ENCODE measurements around the gene SDHA. TPM values are rescaled to one million over a fixed set of nuclear protein-coding genes. Genes with fewer than 3 reads are reported as not detected.
A peak's percentile ranks its signal among the peaks of the same experiment; 100 is the strongest.
"Not testable (repeated sequence)": the region's sequence is repeated elsewhere in the genome, so short reads cannot be mapped to it uniquely, and the experiment has no call there.

SDHA gene
- total and polyA plus RNA-seq, 12 donors: 116 to 296 (median 202) TPM

DNA sequence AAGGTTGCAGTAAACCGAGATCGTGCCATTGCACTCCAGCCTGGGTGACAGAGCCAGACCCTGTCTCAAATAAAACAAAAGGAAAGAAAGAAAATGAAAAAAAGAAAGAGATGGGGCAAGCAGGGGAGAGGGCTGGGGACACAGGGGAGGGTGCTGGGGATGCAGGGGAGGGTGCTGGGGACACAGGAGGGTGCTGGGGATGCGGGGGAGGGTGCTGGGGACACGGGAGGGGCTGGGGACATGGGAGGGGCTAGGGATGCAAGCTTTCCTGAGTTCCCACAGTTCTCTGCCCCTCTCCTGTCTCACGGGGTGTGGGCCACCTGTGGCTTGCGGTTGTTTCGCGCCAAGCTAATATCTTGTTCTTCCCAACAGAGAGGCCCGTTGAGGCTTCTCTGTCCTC is 60.5 kb downstream of the SDHA start:
- H3K27ac ChIP-seq: peak overlapping the region in 1 of 5 donors; percentile 5
- H3K9me3 ChIP-seq (replicated peaks in 1 of 3): no peaks in the 10 kb centered on the region
- H3K36me3 ChIP-seq (replicated peaks in 1 of 2): peaks cover 0 to 15% of the 10 kb centered on the region in 2 donors
- intact Hi-C loops (cut with DNase I): no loop called here
- H3K4me3 ChIP-seq: no peak overlapping the region
- H3K27me3 ChIP-seq: no peaks in the 10 kb centered on the region
- no peak for TF ChIP-seq CTCF (IDR thresholded peaks at IDR 0.05)
- no peak for TF ChIP-seq POLR2A (IDR thresholded peaks at IDR 0.05)
- H3K4me1 ChIP-seq (replicated peaks in 1 of 2): peaks cover 0 to 6% of the 10 kb centered on the region in 2 donors
- no peak for DNase-seq
- 86 to 95% (median 91%) methylated on average over 5 to 9 of the region's 9 CpGs for WGBS, 4 donors

DNA sequence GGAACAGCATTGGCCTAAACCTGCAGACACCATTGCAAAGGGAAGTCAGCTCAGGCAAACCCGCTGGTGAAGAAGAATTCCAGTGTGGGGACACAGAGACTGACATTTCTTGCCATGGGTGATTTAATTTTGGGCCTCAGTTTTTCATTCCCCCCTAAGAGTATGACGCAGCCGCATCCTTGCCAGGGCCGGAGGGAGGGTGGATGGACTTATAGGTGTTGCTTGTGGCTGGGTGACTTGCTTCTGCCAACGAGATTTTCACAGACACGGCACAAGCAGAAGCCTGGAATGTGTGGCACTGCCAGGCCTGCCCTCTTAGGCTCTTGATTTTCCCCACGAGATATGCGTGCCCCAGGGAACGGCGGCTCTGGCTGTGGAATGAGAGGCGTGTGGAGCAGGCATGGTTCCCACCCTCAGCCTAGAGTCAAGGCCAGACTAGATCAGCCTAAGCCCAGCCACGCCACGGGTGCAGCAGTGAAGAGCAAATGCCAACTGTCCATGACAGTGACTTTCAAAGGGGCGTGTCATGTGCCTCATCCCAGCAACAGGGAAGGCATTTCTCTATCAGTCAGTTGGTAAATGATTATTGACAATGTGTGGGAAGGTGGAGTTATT is 61.0 kb downstream of the SDHA start:
- Histone ChIP-seq H3K27ac (peak overlapping the region in 1 of 5 donors; percentile 5), H3K36me3 (replicated peaks in 1 of 2) (peaks cover 0 to 12% of the 10 kb centered on the region in 2 donors)
- H3K9me3 ChIP-seq (replicated peaks in 1 of 3); H3K4me3 ChIP-seq; H3K4me1 ChIP-seq (replicated peaks in 1 of 2); intact Hi-C loops (cut with DNase I); H3K27me3 ChIP-seq: not testable (repeated sequence)
- 48 to 65% (median 56%) methylated on average over 14 of the region's 14 CpGs for WGBS, 4 donors
- DNase-seq: peak in 4 of 7 donors; percentile 44 to 56 (median 56)

GRCh38 chr5:285991-286557 is 68.0 kb downstream of the SDHA start:
- WGBS, 4 donors: 86 to 96% (median 90%) methylated on average over 12 to 14 of the region's 14 CpGs
- H3K4me3 ChIP-seq: no peak overlapping the region
- TF ChIP-seq POLR2A (IDR thresholded peaks at IDR 0.05) (no peak), CTCF (IDR thresholded peaks at IDR 0.05) (no peak)
- no peaks in the 10 kb centered on the region for H3K27me3 ChIP-seq
- H3K9me3 ChIP-seq (replicated peaks in 1 of 3): no peaks in the 10 kb centered on the region
- H3K36me3 ChIP-seq (replicated peaks in 1 of 2): no peaks in the 10 kb centered on the region
- intact Hi-C loops (cut with DNase I): no loop called here
- no peak overlapping the region for H3K27ac ChIP-seq
- DNase-seq: peak in 1 of 7 donors; percentile 7
- H3K4me1 ChIP-seq (replicated peaks in 1 of 2): no peaks in the 10 kb centered on the region

DNA sequence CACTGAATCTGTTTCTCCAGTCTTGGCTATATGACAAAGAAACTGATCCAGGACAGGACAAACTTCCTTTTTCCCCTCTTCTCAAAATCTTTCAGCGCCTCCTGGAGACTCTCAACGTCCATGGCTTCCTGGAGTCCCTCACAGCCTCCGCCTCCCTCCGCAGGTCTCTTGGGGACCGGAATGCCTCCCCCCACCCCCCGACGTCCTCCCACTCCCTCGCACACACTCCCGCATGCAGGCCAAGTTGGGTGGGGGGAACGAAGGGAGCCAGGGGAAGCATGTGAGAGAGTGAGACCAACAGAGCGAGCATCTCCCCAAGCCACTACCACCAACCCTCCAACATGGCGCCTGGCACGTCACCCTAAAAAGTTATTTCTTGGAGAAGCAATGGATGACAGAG is 72.1 kb downstream of the SDHA start:
- WGBS, 4 donors: 91 to 96% (median 93%) methylated on average over 13 of the region's 13 CpGs
- H3K36me3 ChIP-seq (replicated peaks in 1 of 2); DNase-seq; intact Hi-C loops (cut with DNase I); H3K27me3 ChIP-seq; H3K9me3 ChIP-seq (replicated peaks in 1 of 3); H3K27ac ChIP-seq; H3K4me1 ChIP-seq (replicated peaks in 1 of 2); H3K4me3 ChIP-seq: not testable (repeated sequence)

DNA sequence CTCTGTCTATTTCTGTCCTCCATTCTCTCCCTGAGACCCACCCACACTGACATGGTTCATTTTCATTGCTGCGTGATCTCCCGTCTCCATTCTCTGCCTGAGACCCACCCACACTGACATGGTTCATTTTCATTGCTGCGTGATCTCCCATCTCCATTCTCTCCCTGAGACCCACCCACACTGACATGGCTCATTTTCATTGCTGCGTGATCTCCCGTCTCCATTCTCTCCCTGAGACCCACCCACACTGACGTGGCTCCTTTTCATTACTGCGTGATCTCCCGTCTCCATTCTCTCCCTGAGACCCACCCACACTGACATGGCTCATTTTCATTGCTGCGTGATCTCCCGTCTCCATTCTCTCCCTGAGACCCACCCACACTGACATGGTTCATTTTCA is 73.2 kb downstream of the SDHA start:
- H3K4me1 ChIP-seq (replicated peaks in 1 of 2); H3K27me3 ChIP-seq; DNase-seq; H3K4me3 ChIP-seq; H3K27ac ChIP-seq; H3K36me3 ChIP-seq (replicated peaks in 1 of 2); intact Hi-C loops (cut with DNase I); H3K9me3 ChIP-seq (replicated peaks in 1 of 3): not testable (repeated sequence)
- 95 to 96% (median 96%) methylated on average over 10 of the region's 10 CpGs for WGBS, 4 donors

DNA sequence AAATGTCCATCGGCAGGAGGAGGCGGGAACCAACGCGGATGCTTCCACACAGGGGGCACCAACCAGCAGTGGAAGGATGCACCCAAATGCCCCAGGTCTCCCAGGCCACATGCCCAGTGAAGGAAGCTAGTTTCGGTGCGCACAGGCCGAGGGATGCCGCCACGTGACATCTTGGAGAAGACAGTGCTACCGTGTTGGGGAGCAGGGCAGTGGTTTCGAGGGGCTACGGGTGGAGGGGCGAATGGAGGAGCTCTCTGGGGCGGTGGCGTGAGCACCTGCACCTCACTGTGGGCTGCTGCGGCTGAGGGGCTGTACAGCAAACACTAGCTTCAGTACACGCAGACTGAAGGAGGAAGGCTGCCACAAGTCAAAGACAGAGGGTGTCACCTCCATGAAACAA is 76.7 kb downstream of the SDHA start:
- H3K4me3 ChIP-seq; intact Hi-C loops (cut with DNase I); H3K36me3 ChIP-seq (replicated peaks in 1 of 2); DNase-seq; H3K9me3 ChIP-seq (replicated peaks in 1 of 3); H3K27ac ChIP-seq; H3K27me3 ChIP-seq; H3K4me1 ChIP-seq (replicated peaks in 1 of 2): not testable (repeated sequence)
- 94 to 98% (median 95%) methylated on average over 13 to 17 of the region's 17 CpGs for WGBS, 4 donors

GRCh38 chr5:296207-296606 is 78.1 kb downstream of the SDHA start:
- H3K36me3 ChIP-seq (replicated peaks in 1 of 2); H3K9me3 ChIP-seq (replicated peaks in 1 of 3); DNase-seq; H3K27ac ChIP-seq; H3K4me3 ChIP-seq; H3K4me1 ChIP-seq (replicated peaks in 1 of 2); intact Hi-C loops (cut with DNase I); H3K27me3 ChIP-seq: not testable (repeated sequence)
- 81 to 93% (median 90%) methylated on average over 6 to 10 of the region's 10 CpGs for WGBS, 4 donors

GRCh38 chr5:296954-297353 is 78.8 kb downstream of the SDHA start:
- H3K27ac ChIP-seq; H3K4me1 ChIP-seq (replicated peaks in 1 of 2); DNase-seq; H3K4me3 ChIP-seq; intact Hi-C loops (cut with DNase I); H3K27me3 ChIP-seq; H3K9me3 ChIP-seq (replicated peaks in 1 of 3); H3K36me3 ChIP-seq (replicated peaks in 1 of 2): not testable (repeated sequence)
- WGBS, 4 donors: 80 to 89% (median 84%) methylated on average over 12 to 16 of the region's 16 CpGs

- H3K9me3 ChIP-seq (replicated peaks in 1 of 3); H3K36me3 ChIP-seq (replicated peaks in 1 of 2); H3K27me3 ChIP-seq; intact Hi-C loops (cut with DNase I); DNase-seq; H3K4me3 ChIP-seq; H3K27ac ChIP-seq; H3K4me1 ChIP-seq (replicated peaks in 1 of 2): not testable (repeated sequence)
- WGBS, 4 donors: 81 to 86% (median 83%) methylated on average over 6 of the region's 6 CpGs
Observed at GRCh38 chr5:297448-297847, 79.3 kb downstream of the SDHA start.
